Measurements from ENCODE around the gene LUC7L3.

The LUC7L3 gene

DNA sequence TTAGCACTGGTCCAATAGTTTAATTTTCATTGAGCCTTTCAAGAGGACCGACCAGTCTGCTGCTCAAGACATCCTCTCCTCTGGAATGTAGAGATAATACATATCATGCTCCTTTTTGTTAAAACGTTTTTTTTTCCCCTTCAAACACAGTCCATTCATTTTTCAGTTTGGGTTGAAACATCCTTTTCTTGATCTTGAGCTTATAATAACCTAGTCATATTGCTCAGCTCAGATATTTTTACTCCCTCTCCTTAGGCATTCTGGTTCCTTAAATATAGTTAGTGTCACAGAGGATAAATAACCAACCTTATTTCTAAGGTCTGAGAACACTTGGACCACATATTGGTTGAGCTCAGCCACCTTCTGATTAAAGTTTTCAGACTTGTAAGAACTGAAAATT is 35.1 kb downstream of the LUC7L3 start:
- no peak for DNase-seq (ENCODE audit: low read depth)

DNA sequence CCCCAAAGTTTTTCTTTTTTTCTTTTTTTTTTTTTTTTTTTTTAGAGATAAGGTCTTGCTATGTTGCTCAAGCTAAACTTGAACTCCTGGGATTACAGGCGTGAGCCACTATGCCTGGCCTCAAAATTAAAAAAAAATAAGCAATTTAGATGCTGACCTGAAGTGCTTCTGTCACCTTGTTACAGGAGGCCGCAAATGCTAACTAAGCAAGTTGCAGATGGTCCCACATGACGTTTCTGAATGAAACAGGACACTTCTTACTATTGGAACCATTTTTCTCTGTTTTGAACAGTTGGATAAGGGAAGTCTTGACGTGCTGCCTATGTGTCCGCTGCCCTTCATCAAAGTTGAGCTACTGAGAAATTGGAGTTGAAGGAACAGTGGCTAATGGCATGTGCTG is 39.1 kb downstream of the LUC7L3 start:
- DNase-seq (ENCODE audit: low read depth) = no peak

DNA sequence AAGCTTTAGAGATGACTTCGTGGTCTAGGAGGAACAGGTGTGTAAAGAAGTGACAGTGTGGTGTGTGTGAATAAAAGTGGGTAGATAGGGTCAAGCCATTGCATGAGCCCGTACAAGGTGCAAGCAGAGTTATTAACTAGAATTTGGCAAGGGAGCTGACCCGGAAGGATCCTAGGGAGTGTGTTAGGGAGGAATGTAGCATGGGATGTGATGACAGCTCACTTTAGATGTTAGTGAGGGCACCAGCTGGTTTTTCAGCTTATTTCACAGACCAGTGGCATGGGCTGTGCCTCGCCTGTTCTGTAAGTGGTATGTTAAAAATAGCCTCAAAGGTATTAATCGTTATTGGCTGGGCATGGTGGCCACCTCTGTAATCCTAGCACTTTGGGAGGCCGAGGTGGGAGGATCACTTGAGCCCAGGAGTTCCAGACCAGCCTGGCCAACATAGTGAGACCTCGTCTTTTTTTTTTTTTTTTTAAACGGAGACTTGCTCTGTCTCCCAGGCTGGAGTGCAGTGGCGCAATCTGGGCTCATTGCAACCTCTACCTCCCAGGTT is 39.7 kb downstream of the LUC7L3 start:
- DNase-seq (ENCODE audit: low read depth) = no peak

DNA sequence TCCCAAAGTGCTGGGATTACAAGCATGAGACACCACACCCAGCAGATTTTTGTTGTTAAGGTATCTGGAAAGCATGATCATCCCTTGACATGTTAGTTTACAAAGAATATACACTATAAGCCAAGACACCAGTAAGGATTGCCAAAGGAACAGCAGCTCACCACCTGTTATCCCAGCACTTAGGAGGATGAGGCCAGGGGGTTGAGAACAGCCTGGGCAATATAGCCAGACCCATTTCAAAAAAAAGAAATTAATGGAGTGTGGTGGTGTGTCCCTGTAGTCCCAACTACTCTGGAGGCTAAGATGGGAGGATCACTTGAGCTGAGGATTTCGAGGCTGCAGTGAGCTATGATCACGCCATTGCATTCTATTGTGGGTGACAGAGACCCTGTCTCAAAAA is 42.8 kb downstream of the LUC7L3 start:
- no peak for DNase-seq (ENCODE audit: low read depth)

DNA sequence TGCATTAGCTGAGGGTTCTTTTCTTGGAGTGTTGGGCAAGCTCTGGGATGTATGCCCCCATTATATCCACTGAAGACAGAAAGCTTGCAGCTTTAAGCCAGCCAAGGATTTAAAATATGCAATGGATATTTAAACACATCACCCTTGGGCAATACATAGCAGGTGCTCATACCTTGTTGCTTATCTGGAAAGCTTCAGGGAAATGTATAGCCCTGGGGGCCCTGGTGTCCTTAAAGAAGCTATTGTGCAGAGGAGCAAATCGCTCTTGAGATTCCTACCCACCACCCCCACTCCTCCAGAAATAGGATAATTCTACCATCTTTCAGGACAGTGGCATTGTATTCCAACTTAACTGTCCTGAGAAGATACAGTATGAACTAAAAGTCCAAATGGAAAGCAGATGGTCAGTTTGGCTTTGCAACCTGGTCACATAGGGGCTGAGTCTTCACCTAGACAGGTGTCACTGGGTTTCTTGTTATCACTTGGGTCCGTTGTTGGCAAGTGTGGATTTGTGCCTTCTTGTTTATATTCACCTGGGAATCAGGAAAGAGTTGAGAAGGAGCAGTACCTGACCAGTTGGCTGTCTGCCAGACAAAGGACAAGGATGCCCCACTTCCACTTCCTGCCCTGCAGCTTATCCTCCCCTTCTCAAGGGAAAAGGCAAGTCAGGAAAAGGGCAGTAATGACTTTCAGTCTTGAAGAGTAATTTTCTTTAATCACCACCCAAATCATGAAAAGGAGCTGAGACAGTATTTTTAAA is 44.5 kb downstream of the LUC7L3 start:
- no peak for DNase-seq (ENCODE audit: low read depth)

DNA sequence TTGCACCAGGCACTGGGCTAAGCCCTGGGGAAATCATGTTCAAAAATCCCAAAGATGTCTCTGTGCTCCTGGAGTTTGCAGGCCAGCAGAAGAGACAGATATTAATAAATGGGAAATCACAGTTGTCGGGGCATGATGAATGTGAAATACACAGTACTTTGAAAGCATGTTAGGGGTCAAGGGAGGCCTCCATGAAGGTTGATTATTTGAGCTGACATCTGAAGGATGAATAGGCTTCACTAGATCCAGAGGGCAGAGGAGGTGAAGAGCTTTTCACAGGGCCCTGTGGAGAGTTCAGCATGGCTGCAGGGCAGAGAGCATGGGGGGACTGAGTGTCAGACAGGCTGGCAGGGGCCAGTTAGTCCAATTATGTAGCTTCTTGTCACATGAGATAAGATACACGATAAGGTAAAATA is 45.3 kb downstream of the LUC7L3 start:
- no peak for DNase-seq (ENCODE audit: low read depth)

DNA sequence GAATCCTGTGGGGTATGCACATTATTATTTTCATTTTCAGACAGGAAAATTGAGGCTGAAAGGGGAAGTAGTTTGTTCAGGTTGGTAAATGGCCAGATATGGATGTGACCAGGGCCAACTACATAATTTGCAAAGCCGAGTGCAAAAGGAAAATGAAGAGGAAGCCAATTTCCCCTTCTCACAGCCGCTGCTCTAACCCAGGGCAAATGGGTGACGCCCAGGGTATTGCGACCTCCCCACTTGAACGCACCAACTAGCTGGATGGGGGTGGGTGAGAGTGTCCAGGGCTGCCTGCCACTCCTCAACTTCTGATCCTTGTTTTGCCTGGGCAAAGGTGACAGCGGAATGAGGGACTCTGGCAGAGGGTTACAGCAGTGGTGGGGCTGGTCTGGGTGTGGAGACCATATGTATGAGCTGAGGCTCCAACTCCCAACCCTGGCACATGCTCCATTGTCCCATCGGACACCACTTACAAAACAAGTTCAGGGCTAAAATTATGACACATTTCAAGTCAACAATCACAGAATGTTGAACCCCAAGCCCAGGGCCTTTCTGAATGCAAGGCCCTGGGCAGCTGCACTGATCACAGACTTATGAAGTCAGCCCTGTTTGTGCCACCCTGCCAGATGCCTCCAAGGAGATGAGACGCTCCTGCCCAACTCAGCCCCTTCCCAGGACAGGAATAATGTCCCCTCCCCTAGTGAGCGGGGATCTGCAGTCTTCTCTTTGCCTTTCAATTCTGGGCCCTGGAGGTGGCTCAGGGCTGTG is 46.2 kb downstream of the LUC7L3 start:
- DNase-seq (ENCODE audit: low read depth) = no peak

DNA sequence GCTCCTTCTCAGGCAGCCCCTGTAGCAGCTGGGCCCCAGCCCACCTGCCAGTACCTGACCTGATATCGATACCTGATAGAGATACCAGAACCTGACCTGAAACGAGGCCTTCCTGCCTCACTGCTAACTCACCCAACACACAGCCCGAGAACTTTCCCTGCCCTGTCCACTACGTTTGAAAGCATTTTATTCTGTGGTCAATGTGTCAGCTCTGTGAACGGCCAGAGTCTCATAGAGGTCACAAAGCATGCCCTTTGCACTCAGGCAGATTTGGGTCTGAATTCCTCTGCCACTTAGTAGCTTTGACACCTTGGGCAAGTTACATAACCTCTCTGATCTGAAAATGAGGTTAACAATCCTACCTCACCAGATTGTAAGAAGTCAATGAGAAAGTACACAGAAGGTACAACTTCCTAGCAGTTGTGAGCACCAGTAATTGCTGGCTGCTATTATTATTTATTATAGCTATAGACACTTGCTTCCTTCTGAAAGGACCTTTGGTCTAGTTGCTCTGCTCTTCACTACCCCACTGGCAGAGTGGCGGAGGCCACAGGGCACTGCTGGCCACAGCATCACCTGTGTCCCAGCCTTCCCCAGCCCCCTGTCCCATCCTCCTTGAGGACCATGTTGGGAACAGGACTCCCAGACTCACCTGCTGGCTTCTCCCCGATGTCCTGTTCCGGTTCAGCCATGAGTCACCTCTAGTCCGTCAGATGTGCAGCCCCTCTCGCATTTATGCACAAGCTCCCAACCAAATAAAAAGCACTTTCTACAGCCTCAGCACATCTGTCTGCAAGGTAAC is 47.0 kb downstream of the LUC7L3 start:
- DNase-seq (ENCODE audit: low read depth) = peak; percentile 18

DNA sequence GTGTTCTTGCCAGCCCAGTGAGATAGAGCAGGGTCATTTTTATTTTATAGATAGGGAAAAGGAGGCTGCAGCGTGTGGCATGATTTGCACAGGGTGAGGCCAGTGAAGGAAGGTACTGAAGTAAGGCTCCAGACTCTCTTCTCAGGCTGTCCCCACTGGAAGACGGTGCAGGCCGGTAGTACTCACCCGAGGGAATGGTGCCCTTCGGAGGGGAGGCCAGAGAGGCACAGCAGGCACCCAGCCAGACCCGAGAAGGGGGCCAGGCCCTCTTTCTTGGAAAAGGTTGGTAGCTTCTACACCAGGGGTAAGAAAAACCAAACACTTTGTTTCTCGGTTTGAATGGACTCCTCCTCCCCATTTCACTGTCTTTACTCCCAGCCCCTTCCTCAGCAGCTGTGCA is 47.6 kb downstream of the LUC7L3 start:
- no peak for DNase-seq (ENCODE audit: low read depth)

DNA sequence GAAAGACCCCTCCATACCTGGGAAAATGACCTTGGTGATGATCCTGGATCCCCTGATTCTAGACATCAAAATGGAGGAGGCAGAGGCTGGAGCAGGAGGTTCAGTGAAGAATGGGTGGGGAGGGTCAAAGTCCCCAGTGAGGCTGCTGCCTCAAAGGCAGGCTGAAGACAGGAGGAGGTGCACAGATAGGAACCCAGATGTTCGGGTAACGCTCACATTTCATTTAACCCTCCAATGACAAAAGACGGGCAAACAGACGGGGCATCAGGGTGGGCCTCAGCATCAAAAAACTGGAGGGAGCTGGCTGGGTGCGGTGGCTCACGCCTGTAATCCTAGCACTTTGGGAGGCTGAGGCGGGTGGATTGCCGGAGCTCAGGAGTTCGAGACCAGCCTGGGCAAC is 48.0 kb downstream of the LUC7L3 start, which contains the start of gene ANKRD40CL:
Gene ANKRD40CL (minus strand): TSS at position 73 of the 400 bp plus-strand sequence. CDS start 605 bp downstream, outside the sequence.
- DNase-seq (ENCODE audit: low read depth) = no peak

DNA sequence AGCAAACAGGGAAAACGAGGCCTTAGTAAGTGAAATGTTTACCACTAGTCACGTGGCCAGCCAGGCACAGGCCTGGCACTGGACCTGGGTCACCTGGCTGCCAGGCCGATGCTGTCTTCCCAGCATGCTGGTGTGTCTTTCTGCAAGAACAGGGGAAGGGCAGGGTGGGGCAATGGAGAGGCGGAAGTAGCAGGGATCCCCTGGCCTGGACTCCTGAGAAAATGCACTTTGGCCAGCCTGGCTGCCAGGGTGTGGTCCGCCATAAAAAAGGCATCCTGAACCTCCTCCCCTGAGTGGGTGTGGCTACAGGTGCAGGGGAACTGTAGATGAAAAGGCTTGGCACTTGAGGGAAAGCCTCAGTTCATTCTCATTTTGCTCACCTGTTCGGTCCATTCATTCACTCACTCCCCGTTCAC is 49.0 kb downstream of the LUC7L3 start:
- DNase-seq (ENCODE audit: low read depth) = no peak

DNA sequence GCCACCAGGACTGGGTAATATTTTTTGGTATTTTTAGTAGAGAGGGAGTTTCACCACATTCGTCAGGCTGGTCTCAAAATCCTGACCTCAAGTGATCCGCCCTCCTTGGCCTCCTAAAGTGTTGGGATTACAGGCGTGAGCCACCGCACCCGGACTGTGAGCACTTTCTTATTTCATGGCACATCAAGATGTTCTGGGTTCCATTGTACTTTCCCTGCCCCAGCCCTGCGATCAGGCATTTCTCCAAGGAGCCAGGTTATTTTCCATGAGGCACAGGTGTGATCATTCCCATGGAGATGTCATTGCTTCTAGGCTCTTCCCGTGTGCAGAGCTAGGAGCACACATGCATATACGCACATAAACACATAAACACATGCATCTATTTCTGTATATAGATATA is 50.5 kb downstream of the LUC7L3 start:
- DNase-seq (ENCODE audit: low read depth) = no peak

DNA sequence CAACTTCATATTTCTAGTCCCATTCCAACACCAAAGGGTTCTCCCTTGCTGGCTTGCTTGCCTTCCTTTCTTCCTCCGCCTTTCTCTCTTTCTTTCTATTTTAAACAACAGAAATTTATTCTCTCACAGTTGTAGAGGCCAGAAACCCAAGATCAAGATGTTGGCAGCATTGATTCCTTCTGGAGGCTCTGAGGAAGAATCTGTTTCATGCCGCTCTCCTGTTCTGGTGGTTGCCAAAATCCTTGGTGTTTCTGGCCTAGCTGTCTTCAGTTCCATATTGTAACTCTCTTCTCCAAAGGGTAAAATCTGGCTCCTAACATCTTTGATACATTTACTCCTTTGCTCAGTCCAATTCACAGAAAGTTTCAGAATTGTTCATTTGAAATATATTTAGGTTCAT is 50.9 kb downstream of the LUC7L3 start:
- DNase-seq (ENCODE audit: low read depth) = no peak

DNA sequence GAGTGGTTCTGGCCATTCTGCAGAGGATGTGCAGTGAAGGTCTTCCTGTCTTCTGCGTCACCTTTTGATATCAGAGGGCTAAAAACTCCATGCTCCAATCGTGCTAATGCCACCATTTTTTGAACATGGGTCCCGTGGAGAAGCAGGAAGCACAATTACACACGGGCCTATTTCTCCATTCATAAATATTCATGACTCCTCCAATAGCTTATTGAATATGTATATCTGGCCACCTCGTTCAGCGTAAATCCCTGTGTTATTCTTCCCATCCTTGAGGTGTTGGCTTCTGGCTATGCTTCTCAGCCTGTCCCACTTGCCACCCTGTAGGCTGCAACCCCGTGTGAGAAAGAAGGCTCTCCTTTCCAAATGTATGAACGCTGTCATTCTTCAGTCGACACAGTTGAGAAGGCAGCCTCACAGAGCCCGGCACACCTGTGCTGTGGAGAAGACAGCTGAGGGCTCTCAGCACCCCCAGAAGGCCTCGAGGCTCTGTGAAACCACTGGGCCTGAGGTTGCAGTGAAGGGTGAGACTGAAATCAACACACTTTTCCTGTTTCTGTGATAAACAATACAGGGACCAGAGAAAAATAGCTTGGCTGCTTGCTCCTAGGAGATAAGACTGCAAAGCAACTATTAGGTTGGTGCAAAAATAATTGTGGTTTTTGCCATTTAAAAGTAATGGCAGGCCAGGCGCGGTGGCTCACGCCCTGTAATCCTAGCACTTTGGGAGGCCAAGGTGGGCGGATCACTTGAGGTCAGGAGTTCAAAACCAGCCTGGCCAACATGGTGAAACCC is 52.8 kb downstream of the LUC7L3 start:
- no peak for DNase-seq (ENCODE audit: low read depth)

DNA sequence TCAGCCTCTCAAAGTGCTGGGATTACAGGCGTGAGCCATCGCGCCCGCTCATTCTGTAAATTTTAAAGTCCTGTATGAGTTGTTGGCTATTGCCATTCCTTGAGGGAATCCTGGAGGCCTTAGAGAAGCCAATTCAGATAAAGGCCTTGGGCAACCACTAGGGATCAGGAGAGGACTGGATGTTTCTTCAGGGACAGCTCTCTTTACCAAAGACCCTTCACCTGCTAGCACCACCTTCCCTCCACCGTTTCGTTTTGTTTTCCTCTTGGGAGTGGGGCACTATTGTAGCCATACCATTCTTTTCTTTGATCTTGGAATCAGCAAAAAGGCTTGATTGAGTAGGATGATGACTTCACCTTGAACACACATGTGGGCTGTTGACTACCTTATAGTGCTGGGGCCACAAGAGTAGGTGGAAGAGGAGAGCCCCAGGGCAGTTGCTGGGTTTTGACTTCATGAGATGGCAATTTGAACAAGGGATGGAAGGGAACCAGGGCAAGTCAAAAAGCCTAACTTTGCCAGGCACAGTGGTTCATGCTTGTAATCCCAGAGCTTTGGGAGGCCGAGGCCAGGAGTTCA is 54.9 kb downstream of the LUC7L3 start:
- DNase-seq (ENCODE audit: low read depth) = no peak

DNA sequence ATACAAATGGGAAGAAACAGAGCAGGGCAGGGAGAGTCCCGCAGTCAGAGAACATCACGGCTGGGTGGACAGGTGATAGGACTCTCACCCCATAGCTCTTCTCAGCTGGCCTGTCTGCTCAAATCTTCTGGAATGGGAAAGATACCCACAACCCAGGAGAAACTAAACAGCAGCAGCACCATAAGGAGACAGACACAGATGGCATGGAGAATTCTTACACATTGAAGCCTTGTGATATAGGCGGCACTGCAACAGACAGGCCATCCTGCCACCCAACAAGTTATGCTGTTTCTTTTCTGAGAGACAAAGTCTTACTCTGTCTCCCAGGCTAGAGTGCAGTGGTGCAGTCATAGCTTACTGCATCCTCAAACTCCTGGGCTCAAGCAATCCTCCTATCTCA is 56.5 kb downstream of the LUC7L3 start:
- no peak for DNase-seq (ENCODE audit: low read depth)

DNA sequence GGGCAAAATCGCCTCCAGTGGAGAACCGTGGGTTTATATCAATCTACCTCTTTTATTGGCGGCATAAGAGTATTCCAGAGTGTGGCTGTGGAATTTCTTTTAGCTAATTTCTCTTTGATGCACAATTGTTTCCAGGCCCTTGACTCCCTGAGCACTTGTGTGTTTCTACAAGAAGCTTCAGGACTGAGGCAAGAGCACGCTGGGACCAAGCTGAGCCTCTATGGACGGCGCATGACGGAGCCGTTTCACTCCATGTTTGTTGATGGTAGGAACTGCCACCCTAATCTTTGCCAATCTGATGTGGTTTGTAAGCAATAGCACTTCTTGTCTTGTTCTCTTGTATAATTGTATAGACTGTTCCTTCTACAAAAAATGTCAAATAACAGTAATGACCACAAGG is 59.1 kb downstream of the LUC7L3 start:
- no peak for DNase-seq (ENCODE audit: low read depth)

DNA sequence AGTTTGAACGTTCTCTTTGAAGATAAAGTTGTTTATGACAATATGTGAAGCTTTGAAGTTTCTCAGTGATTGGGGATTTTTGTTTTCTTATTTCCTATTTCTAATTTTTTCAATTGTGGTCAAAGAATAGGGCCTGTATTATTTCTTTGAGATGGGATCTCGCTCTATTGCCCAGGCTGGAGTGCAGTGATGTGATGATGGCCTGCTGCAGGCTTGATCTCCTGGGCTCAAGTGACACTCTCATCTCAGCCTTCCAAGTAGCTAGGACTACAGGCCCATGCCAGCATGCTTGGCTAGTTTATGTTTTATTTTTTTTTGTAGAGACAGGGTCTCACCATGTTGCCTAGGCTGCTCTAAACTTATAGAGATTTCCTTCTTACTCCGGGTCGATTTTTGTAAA is 59.6 kb downstream of the LUC7L3 start:
- no peak for DNase-seq (ENCODE audit: low read depth)

DNA sequence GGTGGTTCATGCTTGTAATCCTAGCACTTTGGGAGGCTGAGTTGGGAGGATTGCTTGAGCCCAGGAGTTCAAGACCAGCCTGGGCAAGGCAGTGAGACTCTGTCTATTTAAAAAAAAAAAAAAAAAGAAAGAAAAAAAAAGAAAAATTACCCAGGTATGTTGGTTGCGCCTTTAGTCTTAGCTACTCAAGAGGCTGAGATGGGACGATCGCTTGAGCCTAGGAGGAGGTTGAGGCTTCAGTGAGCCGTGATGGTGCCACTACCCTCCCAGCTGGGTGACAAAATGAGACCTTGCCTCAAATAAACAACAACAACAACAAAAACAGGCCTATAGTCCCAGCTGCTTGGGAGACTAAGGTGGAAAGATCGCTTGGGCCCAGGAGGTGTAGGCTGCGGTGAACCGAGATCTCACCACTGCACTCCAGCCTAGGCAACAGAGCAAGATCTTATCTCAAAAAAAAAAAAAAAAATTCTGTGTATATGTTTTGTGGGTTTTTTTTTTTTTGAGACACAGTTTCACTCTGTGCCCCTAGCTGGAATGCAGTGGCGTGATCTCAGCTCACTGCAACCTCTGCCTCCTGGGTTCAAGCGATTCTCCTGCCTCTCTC is 60.4 kb downstream of the LUC7L3 start:
- no peak for DNase-seq (ENCODE audit: low read depth)

DNA sequence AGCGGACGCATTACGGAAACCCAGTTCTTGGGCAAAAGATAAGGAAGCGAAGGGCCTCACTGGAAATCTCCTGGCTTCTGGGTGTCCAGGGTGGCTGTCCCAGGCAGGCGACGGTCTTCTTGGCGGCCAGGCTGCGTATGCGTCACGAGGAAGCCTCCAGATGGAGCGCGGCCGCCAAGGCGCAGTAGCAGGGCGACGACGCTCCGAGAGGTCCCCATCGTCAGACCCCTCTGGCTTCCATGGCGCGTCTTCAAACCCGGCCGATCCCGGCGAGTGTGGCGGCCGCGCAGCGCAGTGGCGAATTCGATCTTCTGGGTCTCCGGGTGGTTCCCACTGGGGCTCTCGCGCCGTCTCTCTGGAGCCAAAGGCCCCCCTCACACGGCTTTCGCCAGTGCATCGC is 61.8 kb downstream of the LUC7L3 start:
- DNase-seq (ENCODE audit: low read depth) = no peak

DNA sequence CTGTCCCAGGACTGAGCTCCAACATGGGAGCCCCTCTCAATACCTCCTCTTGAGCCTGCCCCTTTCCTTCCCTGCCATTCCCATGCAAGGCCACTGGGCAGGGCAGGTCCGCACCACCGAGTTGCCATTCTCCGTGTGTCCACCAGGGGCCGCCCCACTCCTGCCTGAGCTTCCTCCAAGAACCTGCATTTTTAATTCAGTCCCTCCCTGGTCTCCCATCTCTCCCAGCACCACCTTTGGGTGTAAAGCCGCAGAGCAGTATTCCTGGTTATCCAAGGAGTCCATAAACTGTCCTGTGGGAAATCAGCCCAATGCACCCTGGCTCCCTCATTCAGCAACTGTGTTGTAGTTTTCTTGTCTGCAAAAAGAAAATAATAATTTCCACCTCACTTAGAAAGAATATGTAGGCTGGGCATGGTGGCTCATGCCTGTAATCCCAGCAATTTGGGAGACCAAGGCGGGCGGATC is 63.8 kb downstream of the LUC7L3 start:
- peak; percentile 79 for DNase-seq (ENCODE audit: low read depth)
